Measurements from ENCODE around the gene AQP2. TPM values are rescaled to one million over a fixed set of nuclear protein-coding genes. Genes with fewer than 3 reads are reported as not detected.

Gene AQP2
- total RNA-seq, 1 experiment from 2014 or later: not detected

DNA sequence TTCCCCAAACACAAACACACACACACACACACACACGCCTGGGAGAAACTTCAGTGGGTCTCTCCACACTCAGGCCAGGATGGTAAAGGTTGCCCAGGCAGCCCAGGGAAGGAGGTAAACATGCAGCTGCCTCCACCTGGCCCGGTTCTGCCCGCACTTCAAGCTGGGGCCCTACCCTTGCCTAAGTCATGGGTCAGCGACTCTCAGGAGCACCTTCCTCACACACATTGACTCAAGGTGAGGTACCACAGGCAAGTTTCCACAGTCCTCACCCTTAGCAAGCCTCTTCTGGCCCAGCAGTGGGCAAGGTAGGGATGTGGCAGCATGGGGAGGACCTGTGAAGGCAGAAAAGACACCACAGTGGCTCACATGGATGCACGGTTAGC lies 32.8 kb upstream of the AQP2 start:
- no peak for DNase-seq (ENCODE audit: extremely low read depth, low read depth)

DNA sequence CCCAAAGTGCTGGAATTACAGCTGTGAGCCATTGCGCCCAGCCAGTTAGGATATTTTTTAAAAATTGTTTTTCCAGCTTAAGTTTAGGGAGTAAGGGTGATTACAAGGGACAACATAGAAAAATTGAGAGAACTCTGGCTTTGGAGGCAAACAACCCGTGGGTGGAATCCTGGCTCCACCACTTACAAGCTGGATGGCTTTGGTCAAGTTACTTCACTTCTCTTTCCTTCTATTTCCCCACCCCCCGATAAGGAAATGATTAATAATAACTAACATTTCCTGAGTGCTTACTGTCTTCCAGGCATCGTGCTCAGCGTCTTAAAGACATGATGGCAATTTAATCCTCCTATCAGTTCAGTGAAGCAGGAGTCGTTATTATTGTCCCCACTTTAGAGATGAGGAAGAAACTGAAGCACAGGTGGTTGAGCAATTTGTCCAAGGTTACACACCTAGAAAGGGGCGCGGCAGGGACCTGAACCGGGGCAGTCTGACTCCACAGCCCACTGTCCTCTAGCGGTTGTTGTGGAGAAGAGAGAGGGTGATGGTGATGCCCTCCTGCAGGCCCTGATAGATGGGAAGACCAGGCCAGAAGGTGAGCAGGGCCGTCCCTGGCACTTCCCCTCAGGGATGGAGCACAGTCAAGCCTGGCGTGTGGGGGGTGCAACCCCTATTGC lies 30.2 kb upstream of the AQP2 start:
- DNase-seq (ENCODE audit: extremely low read depth, low read depth): no peak

DNA sequence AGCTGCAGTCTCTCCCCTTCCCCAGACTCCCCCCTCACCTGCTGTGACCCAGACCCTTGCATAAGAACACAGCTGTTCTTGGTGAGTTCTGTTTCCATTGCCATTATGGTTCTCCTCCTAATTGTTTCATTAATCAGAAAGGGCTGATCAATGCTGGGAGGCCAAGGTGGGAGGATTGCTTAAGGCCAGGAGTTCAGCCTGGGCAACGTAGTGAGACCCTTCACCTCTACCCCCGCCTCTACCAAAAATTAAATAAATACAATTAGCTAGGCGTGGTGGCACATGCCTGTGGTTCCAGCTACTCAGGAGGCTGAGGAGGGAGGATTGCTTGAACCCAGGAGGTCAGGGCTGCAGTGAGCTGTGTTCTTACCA lies 29.6 kb upstream of the AQP2 start:
- DNase-seq (ENCODE audit: extremely low read depth, low read depth): no peak

DNA sequence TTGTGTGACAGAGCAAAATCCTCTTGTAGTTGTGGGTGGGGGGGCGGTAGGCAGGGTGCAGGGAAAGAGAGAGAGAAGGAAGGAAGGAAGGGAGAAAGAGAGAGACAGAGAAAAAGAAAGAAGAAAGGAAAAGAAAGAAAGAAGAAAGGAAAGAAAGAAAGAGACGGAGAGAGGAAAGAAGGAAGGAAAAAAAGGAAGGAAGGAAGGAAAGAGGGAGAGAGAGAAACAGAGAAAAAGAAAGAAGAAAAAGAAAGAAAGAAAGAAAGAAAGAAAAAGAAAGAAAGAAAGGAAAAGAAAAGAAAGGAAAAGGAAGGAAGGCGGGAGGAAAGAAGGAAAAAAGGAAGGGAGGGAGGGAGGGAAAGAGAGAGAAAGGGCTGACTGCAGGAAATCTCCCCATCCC lies 29.2 kb upstream of the AQP2 start:
- DNase-seq (ENCODE audit: extremely low read depth, low read depth): no peak

DNA sequence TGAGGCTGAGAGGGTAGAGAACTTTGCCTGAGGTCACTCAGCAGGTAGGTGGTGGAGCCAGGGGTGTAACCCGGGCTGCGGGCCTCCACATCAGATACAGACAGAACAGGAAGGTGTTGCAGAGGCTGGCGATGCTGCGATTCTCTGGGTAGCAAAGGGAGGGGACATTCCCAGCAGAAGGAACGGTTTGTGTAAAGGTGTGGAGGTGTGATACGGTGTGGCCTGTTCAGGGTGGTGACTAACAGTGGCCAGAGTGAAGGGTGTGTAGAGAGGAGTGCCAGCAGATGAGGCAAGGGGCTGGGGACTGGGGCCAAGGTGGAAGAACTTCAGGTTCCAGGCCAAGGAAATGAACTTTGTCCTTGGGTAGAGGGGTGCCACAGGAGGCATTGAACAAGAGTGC lies 28.6 kb upstream of the AQP2 start:
- no peak for DNase-seq (ENCODE audit: extremely low read depth, low read depth)

DNA sequence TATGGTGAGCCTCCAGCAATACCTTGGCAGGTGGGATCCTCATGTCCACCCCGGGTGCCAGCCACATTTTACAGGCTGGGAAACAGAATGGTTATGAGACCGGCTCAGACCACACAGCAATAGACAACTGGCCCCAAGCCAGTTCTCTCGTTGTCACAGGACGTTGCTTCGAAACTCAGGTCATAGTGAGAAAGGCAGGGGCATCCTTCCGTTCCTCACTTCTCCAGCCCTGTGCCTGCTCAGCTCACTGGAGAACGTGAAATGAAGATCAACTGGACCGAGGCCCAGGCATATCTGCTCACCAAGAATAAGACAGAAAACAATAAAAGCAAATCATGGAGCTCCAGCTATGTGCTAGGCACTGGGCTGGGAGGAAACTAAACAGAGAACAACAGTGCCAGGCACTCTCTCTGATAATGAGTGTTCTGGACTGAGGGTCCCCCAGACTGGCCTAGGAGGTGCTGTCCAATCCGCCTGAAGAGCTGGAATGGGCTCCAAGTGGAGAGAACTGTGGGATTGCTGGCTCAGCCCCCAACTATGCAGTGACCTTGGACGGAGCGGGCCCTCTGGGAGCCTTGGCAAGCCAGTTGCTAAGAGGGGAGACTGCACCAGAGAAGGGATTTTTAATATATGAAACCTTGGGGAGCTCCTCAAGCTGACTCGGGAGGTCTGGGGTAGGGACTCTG lies 28.0 kb upstream of the AQP2 start:
- no peak for DNase-seq (ENCODE audit: extremely low read depth, low read depth)

DNA sequence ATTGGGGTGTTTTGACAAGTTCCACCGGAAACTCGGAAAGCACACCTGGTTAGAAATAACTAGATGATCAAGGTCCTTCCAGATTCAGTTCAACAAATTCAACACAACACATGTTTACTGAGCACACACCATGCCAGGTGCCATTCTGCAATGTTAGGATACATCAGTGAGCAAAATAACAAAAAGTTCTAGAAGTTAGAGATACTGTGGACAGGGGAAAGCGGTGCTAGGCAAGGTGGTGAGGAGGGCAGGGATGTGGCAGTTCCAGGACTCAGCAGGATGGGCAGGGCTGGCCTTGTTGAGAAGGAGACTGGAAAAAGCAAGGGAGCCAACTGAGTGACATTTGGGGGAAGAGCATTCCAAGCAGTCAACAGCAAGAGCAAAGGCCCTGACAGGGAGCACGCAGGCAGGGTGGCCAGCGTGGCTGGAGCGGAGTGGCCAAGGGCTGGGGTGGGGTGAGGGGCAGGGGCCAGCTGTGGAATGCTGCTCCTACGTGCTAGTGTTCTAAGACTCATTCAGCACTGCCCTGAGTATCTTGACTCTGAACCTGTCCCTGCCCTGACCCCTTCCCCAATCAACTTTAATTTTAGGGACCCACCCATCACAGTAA lies 27.4 kb upstream of the AQP2 start:
- no peak for DNase-seq (ENCODE audit: extremely low read depth, low read depth)

DNA sequence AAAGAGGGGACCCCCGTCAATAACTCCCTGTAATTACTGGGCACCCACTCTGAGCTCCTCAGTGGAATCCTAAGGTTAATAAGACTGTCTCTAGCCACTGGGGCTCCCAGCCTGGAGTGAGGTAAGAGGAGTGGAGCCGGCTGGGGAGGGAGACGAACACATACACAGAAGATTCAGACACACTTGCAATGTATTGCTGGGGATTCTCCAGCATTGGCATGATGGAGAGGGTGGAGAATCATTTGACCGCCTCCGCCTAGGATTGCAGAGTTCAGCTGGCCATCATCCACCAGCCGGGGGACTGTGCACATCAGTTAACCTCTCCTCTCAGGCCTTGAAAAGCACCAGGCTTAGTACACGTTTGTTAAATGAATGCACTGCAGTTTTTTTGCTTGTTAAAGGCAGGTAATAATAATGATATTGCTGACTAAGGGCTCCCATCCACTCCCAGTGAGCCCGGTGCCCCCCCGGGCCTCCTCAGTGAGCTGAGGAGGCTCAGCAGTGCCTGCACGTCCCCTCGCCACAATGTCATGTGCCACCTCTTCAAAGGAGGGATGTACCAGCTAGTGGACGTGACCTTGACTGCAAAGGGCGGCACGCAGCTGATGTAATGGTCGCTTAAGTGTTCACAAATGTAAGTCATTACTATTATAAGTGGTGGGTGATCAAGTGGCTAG lies 26.5 kb upstream of the AQP2 start:
- no peak for DNase-seq (ENCODE audit: extremely low read depth, low read depth)

DNA sequence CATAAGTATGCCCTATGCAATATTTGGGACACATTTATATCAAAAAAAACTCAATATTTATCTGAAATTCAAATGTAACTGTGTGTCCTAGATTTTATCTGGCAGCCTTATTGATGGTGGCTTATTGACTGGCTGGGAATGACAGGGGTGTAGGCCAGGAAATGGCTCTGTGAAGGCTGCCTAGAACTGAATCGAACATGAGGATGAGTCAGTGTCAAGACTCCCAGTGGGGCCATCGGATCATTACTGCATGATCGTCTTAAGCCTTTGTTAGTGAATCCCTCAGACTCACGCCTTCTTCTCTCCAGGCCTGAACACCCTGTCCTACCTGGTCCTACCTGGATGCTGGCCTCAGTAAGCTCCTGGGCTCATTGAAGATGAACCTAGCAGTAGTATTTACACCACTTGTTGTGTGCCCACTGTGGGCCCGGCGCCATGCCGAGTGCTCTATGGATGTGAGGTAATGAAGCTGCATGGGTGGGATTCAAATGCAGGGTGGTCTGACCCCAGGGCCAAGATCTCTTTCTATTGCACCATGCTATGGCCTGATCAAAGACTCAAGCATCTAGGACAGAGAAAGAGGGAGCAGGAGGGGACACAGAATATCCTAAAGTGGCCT lies 25.8 kb upstream of the AQP2 start:
- DNase-seq (ENCODE audit: extremely low read depth, low read depth): no peak

DNA sequence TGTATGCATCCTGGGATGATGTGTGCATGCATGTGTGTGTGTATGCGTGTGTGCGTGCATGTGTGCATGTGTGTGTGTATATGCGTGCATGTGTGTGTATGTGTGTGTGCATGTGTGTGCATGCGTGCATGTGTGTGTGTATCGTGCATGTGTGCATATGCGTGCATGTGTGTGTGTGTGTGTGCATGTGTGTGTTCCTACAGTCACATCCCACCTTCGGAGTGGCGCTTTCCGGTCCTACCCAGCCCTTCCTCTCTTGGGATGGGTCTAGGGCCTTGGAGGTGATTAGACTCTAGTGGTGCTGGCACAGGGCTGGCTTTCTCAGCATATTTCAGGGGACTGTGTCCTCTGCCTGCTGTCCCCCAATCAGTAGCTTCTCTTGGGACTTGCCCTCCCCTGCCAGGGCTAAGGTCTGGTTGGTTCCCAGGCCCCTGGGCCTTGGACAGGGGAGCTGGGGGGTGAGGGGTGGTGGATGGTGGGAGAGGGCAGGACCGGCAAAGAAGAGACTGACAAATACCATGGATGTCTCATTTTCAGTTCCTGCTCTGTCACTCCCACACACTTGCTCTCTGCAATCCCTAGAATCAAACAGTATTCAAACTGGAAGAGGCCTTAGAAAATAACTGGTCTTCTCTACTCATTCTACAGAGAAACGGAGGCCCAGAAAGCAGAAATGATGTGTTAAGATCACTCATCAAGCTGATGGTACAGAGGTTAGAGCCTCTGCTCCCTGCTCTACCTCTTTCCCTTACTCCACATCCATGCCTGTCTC lies 24.9 kb upstream of the AQP2 start:
- DNase-seq (ENCODE audit: extremely low read depth, low read depth): no peak

DNA sequence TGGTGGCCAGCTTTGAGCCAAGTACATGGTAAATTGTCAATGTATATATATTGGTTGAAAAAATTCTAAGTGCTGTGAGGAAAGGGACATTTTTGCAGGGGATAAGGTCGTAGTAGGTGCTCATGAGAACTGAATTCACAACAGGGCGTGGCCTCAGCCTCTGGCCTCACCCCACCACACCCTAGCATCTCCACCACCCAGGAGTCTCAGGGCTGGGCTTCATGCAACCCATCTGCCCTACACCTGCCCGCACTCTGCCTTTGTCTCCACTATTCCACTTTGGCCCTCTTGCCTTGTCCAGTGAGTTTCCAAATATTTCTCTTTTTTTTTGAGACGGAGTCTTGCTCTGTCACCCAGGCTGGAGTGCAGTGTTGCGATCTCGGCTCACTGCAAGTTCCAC lies 22.1 kb upstream of the AQP2 start:
- DNase-seq (ENCODE audit: extremely low read depth, low read depth): no peak

DNA sequence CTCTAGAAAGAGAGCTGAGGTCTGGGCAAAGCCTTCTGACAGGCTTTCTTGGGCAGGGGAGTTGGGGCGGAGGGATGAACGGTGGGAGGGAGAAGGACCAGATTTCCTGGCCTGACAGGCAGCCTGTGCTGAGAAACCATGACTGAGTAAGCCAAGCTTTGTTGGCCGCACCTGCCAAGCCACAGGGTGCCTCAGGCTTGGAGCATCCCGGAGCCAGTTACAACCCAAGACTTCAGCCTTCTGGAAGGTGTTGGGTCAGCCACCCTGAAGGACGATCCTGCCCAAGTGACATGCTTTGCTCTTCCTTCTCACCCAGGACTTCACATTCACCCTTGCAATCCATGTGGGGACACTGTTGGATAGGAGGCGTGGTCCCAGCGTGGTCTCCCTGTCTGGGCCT lies 21.0 kb upstream of the AQP2 start:
- no peak for DNase-seq (ENCODE audit: extremely low read depth, low read depth)

DNA sequence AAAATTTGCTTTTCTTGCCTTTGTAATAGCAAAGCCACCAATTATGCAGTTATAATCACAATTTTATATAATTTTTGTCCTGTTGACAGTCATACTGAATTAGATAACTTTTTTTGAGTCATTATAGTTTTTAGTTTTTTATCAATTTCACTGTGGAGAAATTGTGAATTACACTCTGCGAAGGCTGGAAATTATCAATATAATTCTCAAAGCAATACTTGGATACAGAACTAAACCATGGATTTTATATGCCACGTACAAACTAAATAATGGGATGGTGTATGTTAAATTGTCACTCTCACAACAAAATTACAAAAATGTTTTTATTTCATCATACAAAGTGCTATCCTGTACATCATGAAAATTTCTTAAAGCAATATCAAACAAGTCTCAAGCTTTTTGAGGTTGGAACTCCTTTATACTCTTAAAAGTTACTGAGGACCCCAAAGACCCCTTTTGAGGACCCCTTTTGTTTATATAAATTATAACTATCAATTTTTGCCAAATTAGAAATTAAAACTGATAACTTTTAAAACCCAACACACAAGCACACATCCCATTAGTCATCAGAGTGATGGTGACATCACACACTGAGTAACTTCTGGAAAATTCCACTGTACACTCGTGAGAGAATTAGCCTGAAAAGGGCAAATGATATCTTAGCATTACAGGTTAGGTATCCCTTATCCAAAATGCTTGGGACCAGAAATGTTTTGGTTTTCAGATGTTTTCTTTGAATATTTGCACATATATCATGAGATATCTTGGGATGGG lies 19.8 kb upstream of the AQP2 start:
- DNase-seq (ENCODE audit: extremely low read depth, low read depth): peak; percentile 23

DNA sequence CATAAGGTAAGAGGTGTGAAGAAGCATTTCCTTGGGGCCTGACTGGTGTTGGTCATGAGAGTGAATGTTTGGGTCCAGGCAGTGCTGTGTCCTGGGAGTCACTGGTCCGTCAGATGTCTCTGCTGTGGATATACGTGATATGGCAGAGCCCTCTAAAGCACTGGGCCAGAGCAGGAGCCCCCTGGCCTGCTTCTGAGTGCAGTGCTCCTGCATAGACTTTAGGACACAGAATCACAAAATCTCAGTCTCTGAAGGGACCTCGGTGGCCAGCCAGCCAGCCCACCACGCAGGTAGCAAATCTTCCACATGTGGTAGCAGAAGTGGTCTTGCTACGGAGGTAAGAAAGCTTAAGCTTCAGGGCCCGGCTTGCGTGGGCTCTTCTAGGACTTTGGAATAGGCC lies 18.5 kb upstream of the AQP2 start:
- no peak for DNase-seq (ENCODE audit: extremely low read depth, low read depth)

DNA sequence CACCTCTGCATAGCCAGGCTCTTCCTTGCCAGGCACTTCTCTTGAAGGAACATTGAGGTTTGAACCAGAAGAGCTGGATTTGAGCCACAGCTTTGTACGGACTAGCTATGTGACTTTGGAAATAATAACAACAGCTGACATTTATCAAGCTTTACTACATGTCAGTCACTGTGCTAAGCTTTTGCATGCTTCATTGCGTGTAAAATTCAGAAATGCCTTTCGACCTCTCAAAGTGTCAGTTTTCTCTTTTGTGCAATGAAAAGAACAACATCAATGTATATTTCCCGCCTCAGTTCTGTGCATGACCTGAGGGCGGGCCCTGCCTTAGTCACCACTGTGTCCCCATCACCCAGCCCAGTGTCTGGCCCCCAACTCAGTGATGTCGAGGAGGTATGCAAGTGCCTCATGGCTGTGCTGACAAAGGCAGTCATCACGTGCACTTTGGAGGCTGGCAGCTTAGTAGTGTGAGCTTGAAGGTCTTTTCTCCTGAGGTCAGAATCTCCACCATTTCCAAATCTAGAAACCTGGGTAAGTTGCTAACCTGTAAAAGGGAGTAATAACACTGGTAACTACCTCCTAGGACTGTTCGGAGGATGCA lies 17.9 kb upstream of the AQP2 start:
- no peak for DNase-seq (ENCODE audit: extremely low read depth, low read depth)

DNA sequence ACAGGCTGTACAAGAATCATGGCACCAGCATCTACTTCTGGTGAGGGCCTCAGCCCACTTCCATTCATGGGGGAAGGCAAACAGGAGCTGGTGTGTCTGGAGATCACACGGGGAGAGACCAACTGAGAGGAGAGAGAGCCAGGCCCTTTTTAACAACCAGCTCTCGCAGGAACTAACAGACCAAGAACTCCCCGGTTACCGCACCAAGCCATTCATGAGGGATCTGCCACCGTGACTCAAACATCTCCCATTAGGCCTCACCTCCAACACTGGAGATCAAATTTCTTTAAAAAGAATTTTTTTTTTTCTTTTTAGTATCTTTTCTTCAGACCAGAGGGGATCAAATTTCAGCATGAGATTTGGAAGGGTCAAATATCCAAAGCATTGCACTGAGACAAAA lies 16.7 kb upstream of the AQP2 start:
- DNase-seq (ENCODE audit: extremely low read depth, low read depth): no peak

DNA sequence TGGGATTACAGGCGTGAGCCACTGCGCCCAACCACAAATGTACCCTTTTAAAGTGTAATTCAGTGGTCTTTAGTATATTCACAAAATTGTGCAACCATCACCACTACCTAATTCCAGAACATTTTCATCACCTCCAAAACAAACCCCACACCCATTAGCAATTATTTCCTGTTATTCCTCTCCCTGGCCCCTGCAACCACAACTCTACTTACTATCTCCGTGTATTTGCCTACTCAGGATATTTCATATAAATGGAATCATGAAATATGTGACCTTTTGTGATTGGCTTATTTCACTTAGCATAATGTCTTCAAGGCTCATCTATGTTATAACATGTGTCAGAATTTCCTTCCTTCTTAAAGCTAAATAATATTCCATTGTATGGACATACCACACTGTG lies 16.0 kb upstream of the AQP2 start:
- no peak for DNase-seq (ENCODE audit: extremely low read depth, low read depth)

DNA sequence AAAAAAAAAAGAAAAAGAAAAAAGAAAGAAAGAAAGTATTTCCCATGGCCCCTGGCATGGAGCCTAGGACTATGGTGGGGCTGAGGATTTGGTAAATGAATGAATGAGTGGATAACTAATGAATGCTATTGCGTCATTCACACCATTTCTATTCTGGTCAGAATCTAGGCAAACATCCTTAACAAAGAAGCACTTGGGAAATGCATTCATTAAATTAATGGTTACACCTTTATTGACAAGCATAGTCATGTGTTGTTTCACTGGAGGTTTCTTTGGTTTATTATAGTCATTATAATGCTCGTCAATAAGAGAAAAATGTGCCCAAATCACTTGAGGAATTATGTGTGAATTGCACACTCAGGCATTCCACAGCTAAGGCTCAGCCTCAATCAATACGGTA lies 13.6 kb upstream of the AQP2 start:
- no peak for DNase-seq (ENCODE audit: extremely low read depth, low read depth)

DNA sequence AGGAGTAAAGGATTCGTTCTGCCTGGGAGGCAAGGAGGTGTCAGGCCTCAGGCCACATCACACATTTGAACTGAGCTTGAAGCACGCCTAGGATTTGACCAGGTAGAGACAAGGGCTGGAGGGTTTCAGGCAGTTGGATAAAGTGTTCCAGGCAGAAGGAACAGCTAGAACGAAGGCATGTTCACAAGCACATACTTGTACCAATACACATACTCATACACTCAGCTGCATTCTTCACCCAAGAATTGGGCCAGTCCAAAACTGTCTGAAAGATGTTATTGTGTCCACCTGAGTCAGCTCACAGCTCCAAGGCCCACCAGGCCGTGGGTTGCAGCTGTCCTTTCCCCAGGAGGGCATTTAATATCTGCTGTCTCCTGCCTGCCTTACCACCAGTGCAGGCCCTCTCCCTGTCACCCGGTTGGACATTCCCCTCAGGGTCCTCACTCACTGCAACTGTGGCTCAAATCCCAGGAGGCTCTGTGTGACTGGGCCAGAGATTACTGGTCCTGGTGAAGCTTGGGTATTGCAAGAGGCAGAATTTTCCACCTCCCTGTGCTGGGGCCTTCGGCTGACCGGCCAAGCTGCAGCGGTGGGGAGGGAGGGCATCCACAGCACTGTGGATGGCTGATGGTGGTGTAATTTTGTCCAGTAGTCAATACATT lies 12.8 kb upstream of the AQP2 start:
- no peak for DNase-seq (ENCODE audit: extremely low read depth, low read depth)

Measured in NCI-H460 (cell line).